CD4-positive, alpha-beta T cell (primary cell): ENCODE data around the gene FFAR1. TPM values are rescaled to one million over a fixed set of nuclear protein-coding genes. Genes with fewer than 3 reads are reported as not detected.

Experiments used
- ATAC-seq: fragments of 200-7000 bp; cut with Tn5 transposase; one replicate; pipeline ENCODE4 v1.10.0; 2022; ENCODE audit warnings: mild to moderate bottlenecking; ENCODE audit not compliant: poor library complexity
- CTCF ChIA-PET: fragments of 350-600 bp; sonication (Branson Sonifier 250); formaldehyde crosslinking; loops from one replicate; lab custom pipeline; 2021; ENCODE audit warnings: antibody characterized with exemption, inconsistent platforms; lab: Charles Lee
- POLR2A ChIA-PET: fragments of 350-600 bp; sonication (Branson Sonifier 250); formaldehyde crosslinking; loops from one replicate; lab custom pipeline; 2021; ENCODE audit warnings: antibody characterized with exemption, inconsistent platforms; lab: Charles Lee
- DNase-seq, 14 experiments: peaks; one replicate each; pipeline ENCODE4 v3.0.0-alpha.2; 2013 to 2020; ENCODE audit warnings: mixed read lengths in 2 of 14
- H3K27ac ChIP-seq, 2 donors: one replicate each; pipeline versions ENCODE4 v1.5.1 to v1.7.0; 2013; ENCODE audit warnings: low read length in 2 of 2, low read depth in 1 of 2, mild to moderate bottlenecking in 1 of 2
- H3K27me3 ChIP-seq, 2 experiments: 1 replicate in 1 of 2; 2 replicates in 1 of 2; pipeline versions ENCODE4 v1.6.1 to v1.7.0; 2013; ENCODE audit warnings: low read length in 2 of 2, control low read depth in 1 of 2, mild to moderate bottlenecking in 1 of 2, moderate library complexity in 1 of 2; ENCODE audit not compliant: insufficient read depth in 2 of 2, control insufficient read depth in 1 of 2
- H3K36me3 ChIP-seq: one replicate; pipeline ENCODE4 v1.6.1; 2013; ENCODE audit warnings: low read length, control low read depth; ENCODE audit not compliant: insufficient read depth
- H3K4me1 ChIP-seq: one replicate; pipeline ENCODE4 v1.6.1; 2013; ENCODE audit warnings: low read length, control low read depth; ENCODE audit not compliant: insufficient read depth
- H3K4me3 ChIP-seq: one replicate; pipeline ENCODE4 v1.5.1; 2013; ENCODE audit warnings: mild to moderate bottlenecking, low read length, moderate library complexity
- H3K9me3 ChIP-seq, 2 experiments: 1 replicate in 1 of 2; 2 replicates in 1 of 2; pipeline versions ENCODE4 v1.6.1 to v1.7.0; 2013; ENCODE audit warnings: low read length in 2 of 2, mild to moderate bottlenecking in 2 of 2, control low read depth in 1 of 2, moderate library complexity in 1 of 2; ENCODE audit not compliant: control insufficient read depth in 1 of 2, insufficient read depth in 1 of 2
- H3K27ac Mint-ChIP-seq: one replicate; pipeline ENCODE4 v1.8.0; 2020; ENCODE audit warnings: mixed read lengths
- H3K27me3 Mint-ChIP-seq: one replicate; pipeline ENCODE4 v1.8.0; 2021; ENCODE audit warnings: mixed read lengths
- H3K36me3 Mint-ChIP-seq: one replicate; pipeline ENCODE4 v1.8.0; 2021; ENCODE audit warnings: low read depth, mixed read lengths
- H3K4me1 Mint-ChIP-seq: one replicate; pipeline ENCODE4 v1.8.0; 2021; ENCODE audit warnings: low read depth, mixed read lengths
- H3K4me3 Mint-ChIP-seq: one replicate; pipeline ENCODE4 v1.8.0; 2020; ENCODE audit warnings: mild to moderate bottlenecking, mixed read lengths
- H3K9me3 Mint-ChIP-seq: one replicate; pipeline ENCODE4 v1.8.0; 2020; ENCODE audit warnings: mixed read lengths
- intact Hi-C, 2 experiments: fragments of 100-400 bp; cut with DNase I in 1 of 2; cut with micrococcal nuclease in 1 of 2; formaldehyde crosslinking; loops; one replicate each; pipeline versions ENCODE4 v1.15.1 to v1.9.0; 2023 to 2025; cut with DNase I, micrococcal nuclease
- total RNA-seq, 174 experiments: library from RNA in 2 of 174; stranded (reverse) in 2 of 174; gene quantifications; one replicate each; pipeline ENCODE4 v1.2.3 and lab custom pipeline; 2021 to 2026
- TF ChIP-seq, protein P1 (sequence below): fragments of 200-600 bp; IDR thresholded peaks from one replicate; pipeline ENCODE4 v1.8.0; 2022; ENCODE audit warnings: antibody characterized with exemption, mild to moderate bottlenecking

FFAR1 gene
- total RNA-seq, 2 experiments from 2014 or later = not detected

DNA sequence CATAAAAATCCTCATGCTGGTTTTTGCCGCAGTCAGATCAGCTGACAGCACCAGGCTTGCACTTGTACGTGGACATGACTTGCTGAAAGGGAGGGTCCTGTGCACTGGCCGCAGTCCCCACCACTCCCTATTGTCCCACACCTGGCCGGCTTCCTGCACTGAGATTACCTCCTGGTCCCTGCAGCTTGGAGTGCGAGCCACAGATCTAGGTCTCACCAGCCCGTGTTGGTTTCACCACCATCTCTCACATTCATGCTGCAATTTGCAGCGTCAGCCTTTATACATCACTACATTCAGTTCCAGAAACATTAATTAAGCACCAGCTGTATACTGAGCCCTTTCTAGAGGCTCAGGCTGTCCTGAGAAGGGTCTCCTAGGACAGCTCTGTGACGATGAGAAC, 33.7 kb upstream of the FFAR1 start:
- Mint-ChIP-seq H3K27ac (no peak overlapping the region), H3K36me3 (no peaks in the 10 kb centered on the region), H3K9me3 (no peaks in the 10 kb centered on the region), H3K4me1 (no peaks in the 10 kb centered on the region), H3K27me3 (no peaks in the 10 kb centered on the region), H3K4me3 (no peak overlapping the region)
- DNase-seq (no peak), ATAC-seq (no peak)
- TF ChIP-seq, protein P1, sequence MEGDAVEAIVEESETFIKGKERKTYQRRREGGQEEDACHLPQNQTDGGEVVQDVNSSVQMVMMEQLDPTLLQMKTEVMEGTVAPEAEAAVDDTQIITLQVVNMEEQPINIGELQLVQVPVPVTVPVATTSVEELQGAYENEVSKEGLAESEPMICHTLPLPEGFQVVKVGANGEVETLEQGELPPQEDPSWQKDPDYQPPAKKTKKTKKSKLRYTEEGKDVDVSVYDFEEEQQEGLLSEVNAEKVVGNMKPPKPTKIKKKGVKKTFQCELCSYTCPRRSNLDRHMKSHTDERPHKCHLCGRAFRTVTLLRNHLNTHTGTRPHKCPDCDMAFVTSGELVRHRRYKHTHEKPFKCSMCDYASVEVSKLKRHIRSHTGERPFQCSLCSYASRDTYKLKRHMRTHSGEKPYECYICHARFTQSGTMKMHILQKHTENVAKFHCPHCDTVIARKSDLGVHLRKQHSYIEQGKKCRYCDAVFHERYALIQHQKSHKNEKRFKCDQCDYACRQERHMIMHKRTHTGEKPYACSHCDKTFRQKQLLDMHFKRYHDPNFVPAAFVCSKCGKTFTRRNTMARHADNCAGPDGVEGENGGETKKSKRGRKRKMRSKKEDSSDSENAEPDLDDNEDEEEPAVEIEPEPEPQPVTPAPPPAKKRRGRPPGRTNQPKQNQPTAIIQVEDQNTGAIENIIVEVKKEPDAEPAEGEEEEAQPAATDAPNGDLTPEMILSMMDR = no peak
- intact Hi-C loops = no loop called here
- H3K27me3 ChIP-seq = no peaks in the 10 kb centered on the region
- H3K9me3 ChIP-seq = no peaks in the 10 kb centered on the region
- no peak overlapping the region for H3K4me3 ChIP-seq
- ChIA-PET CTCF (no interaction called here), POLR2A (no interaction called here)
- H3K27ac ChIP-seq = no peak overlapping the region
- no peaks in the 10 kb centered on the region for H3K36me3 ChIP-seq
- peaks cover 8% of the 10 kb centered on the region for H3K4me1 ChIP-seq

DNA sequence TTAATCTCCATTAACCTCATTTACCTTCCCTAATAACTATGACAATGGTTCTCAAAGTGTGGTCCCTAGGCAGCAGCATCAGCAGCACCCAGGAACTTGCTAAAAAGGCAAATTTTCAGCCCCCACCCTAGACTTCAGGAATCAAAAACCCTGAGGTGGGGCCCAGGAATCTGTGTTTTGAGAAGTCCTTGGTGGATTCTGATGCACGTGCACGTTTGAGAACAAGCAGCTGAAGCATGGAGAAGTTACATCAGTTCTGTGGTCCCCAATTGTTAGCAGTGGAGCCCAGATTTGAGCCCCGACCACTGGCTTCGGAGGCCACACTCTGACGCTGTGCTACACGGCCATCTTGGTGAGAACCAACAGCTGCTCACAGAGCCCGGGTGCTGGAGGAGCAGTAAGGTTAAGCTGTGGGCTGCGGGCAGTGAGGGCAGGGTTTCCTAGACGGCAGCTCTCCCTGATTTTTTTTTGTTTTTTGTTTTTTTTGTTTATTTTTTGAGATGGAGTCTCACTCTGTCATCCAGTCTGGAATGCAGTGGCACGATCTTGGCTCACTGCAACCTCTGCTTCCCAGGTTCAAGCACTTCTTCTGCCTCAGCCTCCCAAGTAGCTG, 32.7 kb upstream of the FFAR1 start:
- Mint-ChIP-seq H3K27me3 (no peaks in the 10 kb centered on the region), H3K4me1 (no peaks in the 10 kb centered on the region), H3K9me3 (no peaks in the 10 kb centered on the region), H3K27ac (no peak overlapping the region), H3K36me3 (no peaks in the 10 kb centered on the region), H3K4me3 (no peak overlapping the region)
- H3K36me3 ChIP-seq = no peaks in the 10 kb centered on the region
- ChIA-PET POLR2A (no interaction called here), CTCF (no interaction called here)
- peaks cover 9% of the 10 kb centered on the region for H3K4me1 ChIP-seq
- no peak overlapping the region for H3K27ac ChIP-seq
- no peak for DNase-seq
- H3K4me3 ChIP-seq = no peak overlapping the region
- no peaks in the 10 kb centered on the region for H3K27me3 ChIP-seq
- TF ChIP-seq, protein P1 = no peak
- intact Hi-C loops = no loop called here
- H3K9me3 ChIP-seq = no peaks in the 10 kb centered on the region
- no peak for ATAC-seq

DNA sequence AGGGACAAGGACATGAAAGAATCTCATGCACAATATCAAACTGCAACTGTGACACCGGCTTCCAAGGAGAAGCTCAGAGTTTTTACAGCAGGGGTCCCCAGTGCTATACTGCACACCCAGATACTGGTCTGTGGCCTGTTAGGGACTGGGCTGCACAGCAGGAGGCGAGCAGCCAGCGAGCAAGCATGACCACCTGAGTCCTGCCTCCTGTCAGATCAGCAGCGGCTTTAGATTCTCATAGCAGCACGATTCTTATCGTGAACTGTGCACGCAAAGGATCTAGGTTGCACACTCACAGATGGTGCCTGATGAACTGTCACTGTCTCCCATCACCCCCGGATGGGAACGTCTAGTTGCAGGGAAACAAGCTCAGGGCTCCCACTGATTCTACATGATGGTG, 31.8 kb upstream of the FFAR1 start:
- CTCF ChIA-PET = no interaction called here
- Histone ChIP-seq H3K4me1 (peaks cover 13% of the 10 kb centered on the region), H3K9me3 (no peaks in the 10 kb centered on the region), H3K27ac (no peak overlapping the region), H3K27me3 (no peaks in the 10 kb centered on the region), H3K4me3 (no peak overlapping the region), H3K36me3 (no peaks in the 10 kb centered on the region)
- Mint-ChIP-seq H3K4me3 (no peak overlapping the region), H3K4me1 (no peaks in the 10 kb centered on the region), H3K9me3 (no peaks in the 10 kb centered on the region), H3K36me3 (no peaks in the 10 kb centered on the region), H3K27me3 (no peaks in the 10 kb centered on the region), H3K27ac (no peak overlapping the region)
- no peak for ATAC-seq
- DNase-seq = no peak
- TF ChIP-seq, protein P1 = no peak
- intact Hi-C loops = no loop called here
- POLR2A ChIA-PET = no interaction called here
